Measurements from ENCODE around the gene GATB.

DNA sequence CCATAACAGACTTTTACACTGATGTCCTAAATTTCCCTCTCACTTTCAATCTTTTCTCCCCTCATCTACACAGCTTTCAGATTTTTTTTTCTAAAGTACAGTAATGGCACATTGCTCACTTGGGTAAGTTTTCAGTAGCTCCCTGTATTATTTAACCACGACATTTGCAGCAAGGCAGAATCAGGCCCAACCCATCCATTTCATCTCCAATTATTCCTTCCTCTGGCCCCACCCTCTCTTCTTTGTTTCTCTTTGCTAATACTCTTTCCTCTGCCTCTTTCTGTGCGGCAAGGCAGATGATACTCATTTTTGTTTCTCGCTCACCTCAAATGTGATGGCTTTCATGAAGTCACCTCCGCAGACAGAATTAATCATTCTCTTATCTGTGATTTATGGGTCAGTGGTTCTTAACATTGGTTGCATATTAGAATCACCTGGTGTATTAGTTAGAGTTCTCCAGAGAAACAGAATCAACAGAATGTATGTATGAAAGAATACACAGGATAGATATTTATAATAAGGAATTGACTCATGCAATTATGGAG lies 43.4 kb upstream of the GATB start:
- TF ChIP-seq, protein P1, sequence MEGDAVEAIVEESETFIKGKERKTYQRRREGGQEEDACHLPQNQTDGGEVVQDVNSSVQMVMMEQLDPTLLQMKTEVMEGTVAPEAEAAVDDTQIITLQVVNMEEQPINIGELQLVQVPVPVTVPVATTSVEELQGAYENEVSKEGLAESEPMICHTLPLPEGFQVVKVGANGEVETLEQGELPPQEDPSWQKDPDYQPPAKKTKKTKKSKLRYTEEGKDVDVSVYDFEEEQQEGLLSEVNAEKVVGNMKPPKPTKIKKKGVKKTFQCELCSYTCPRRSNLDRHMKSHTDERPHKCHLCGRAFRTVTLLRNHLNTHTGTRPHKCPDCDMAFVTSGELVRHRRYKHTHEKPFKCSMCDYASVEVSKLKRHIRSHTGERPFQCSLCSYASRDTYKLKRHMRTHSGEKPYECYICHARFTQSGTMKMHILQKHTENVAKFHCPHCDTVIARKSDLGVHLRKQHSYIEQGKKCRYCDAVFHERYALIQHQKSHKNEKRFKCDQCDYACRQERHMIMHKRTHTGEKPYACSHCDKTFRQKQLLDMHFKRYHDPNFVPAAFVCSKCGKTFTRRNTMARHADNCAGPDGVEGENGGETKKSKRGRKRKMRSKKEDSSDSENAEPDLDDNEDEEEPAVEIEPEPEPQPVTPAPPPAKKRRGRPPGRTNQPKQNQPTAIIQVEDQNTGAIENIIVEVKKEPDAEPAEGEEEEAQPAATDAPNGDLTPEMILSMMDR (IDR thresholded peaks at IDR 0.05), result no peak
- no peak for TF ChIP-seq POLR2A (IDR thresholded peaks at IDR 0.05)

Data from heart left ventricle (tissue), 13 donors.